Liver (tissue), 9 donors: Measurements from ENCODE around the gene DEAF1. TPM values are rescaled to one million over a fixed set of nuclear protein-coding genes. Genes with fewer than 3 reads are reported as not detected.

Experiments used
- DNase-seq: peaks from one replicate; pipeline ENCODE4 v3.0.0-alpha.2; 2017; ENCODE audit warnings: low spot score
- H3K27ac ChIP-seq, 2 donors: one replicate each; pipeline ENCODE4 v1.7.0; 2013; ENCODE audit warnings: inconsistent platforms in 2 of 2, low read length in 2 of 2, control low read depth in 1 of 2, low read depth in 1 of 2, mild to moderate bottlenecking in 1 of 2
- H3K27me3 ChIP-seq, 4 donors: one replicate each; pipeline versions ENCODE4 v1.6.1 to v1.7.0; 2013; ENCODE audit warnings: low read length in 3 of 4, inconsistent platforms in 1 of 4, mild to moderate bottlenecking in 1 of 4, moderate library complexity in 1 of 4; ENCODE audit not compliant: control insufficient read depth in 4 of 4, insufficient read depth in 4 of 4
- H3K36me3 ChIP-seq, 4 donors: one replicate each; pipeline versions ENCODE4 v1.6.1 to v1.7.0; 2013; ENCODE audit warnings: low read length in 3 of 4, mild to moderate bottlenecking in 3 of 4, low read depth in 1 of 4, moderate library complexity in 1 of 4; ENCODE audit not compliant: control insufficient read depth in 4 of 4, insufficient read depth in 3 of 4
- H3K4me1 ChIP-seq, 4 donors: one replicate each; pipeline versions ENCODE4 v1.6.1 to v1.7.0; 2013; ENCODE audit warnings: low read length in 3 of 4, mild to moderate bottlenecking in 3 of 4, moderate library complexity in 1 of 4; ENCODE audit not compliant: control insufficient read depth in 4 of 4, insufficient read depth in 4 of 4
- H3K4me3 ChIP-seq, 3 donors: one replicate each; pipeline versions ENCODE4 v1.6.1 to v1.7.0; 2013; ENCODE audit warnings: low read length in 3 of 3, control low read depth in 1 of 3, low read depth in 1 of 3, mild to moderate bottlenecking in 1 of 3
- H3K9ac ChIP-seq, 2 donors: one replicate each; pipeline ENCODE4 v1.7.0; 2013; ENCODE audit warnings: low read length in 2 of 2, mild to moderate bottlenecking in 2 of 2, moderate library complexity in 2 of 2, control low read depth in 1 of 2, low read depth in 1 of 2
- H3K9me3 ChIP-seq, 4 donors: one replicate each; pipeline versions ENCODE4 v1.6.1 to v1.7.0; 2013; ENCODE audit warnings: low read length in 3 of 4; ENCODE audit not compliant: control insufficient read depth in 4 of 4
- EGR1 ChIP-seq, 2 donors: IDR thresholded peaks; 2 replicates each; pipeline ENCODE4 v1.6.1; 2016 to 2018; ENCODE audit warnings: antibody characterized with exemption in 2 of 2, low read depth in 2 of 2
- FOXA1 ChIP-seq: IDR thresholded peaks from 2 replicates; pipeline ENCODE4 v1.6.1; 2016; ENCODE audit warnings: antibody characterized with exemption
- FOXA2 ChIP-seq: IDR thresholded peaks from 2 replicates; pipeline ENCODE4 v1.6.1; 2016; ENCODE audit warnings: antibody characterized with exemption
- GABPA ChIP-seq, 2 donors: IDR thresholded peaks in 1 of 2; conservative IDR thresholded peaks in 1 of 2; 2 replicates each; pipeline ENCODE4 v1.6.1; 2016; ENCODE audit warnings: antibody characterized with exemption in 2 of 2, mild to moderate bottlenecking in 1 of 2, moderate library complexity in 1 of 2
- HNF4A ChIP-seq, 2 donors: conservative IDR thresholded peaks; 2 replicates each; pipeline ENCODE4 v1.6.1; 2016; ENCODE audit warnings: antibody characterized with exemption in 2 of 2, mild to moderate bottlenecking in 2 of 2
- HNF4G ChIP-seq: IDR thresholded peaks from 2 replicates; pipeline ENCODE4 v1.6.1; 2016; ENCODE audit warnings: antibody characterized with exemption
- JUND ChIP-seq, 2 donors: IDR thresholded peaks; 2 replicates each; pipeline ENCODE4 v1.6.1; 2016; ENCODE audit warnings: antibody characterized with exemption in 2 of 2
- NR2F2 ChIP-seq: IDR thresholded peaks from 2 replicates; pipeline ENCODE4 v1.6.1; 2016; ENCODE audit warnings: antibody characterized with exemption
- RAD21 ChIP-seq, 2 donors: IDR thresholded peaks; 2 replicates each; pipeline ENCODE4 v1.6.1; 2016; ENCODE audit warnings: antibody characterized with exemption in 2 of 2, mild to moderate bottlenecking in 2 of 2
- RXRA ChIP-seq, 2 donors: IDR thresholded peaks; 2 replicates each; pipeline ENCODE4 v1.6.1; 2017 to 2018; ENCODE audit warnings: antibody characterized with exemption in 2 of 2, mild to moderate bottlenecking in 1 of 2
- SP1 ChIP-seq: IDR thresholded peaks from 2 replicates; pipeline ENCODE4 v1.6.1; 2018; ENCODE audit warnings: antibody characterized with exemption, mild to moderate bottlenecking
- TAF1 ChIP-seq: conservative IDR thresholded peaks from 2 replicates; pipeline ENCODE4 v1.6.1; 2016; ENCODE audit warnings: antibody characterized with exemption, mild to moderate bottlenecking
- YY1 ChIP-seq: IDR thresholded peaks from 2 replicates; pipeline ENCODE4 v1.6.1; 2016; ENCODE audit warnings: antibody characterized with exemption, mild to moderate bottlenecking
- WGBS: extraction: QIAGEN DNeasy Blood & Tissue Kit; methylation state at CpG from one replicate; pipeline ENCODE4 v1.1.7; 2013; 5-methylcytosine and 5-hydroxymethylcytosine counted together
- polyA plus RNA-seq, 2 donors: library from polyadenylated mRNA; stranded (reverse) in 1 of 2; unstranded in 1 of 2; fragments of 200-250 nt in 1 of 2; fragments of >200 nt in 1 of 2; fragmentation: Nextera tagmentation in 1 of 2; extraction: Ambion mirVana in 1 of 2; gene quantifications; one replicate each; pipeline versions ENCODE4 v1.2.1 to v1.2.3, GENCODE V29; 2013 to 2015
- total RNA-seq, 2 donors: library from RNA; depleted of rRNA; stranded (reverse); fragments of >200 nt; gene quantifications; one replicate each; pipeline ENCODE4 v1.2.3, GENCODE V29; 2014
- TF ChIP-seq, protein P1 (sequence below): IDR thresholded peaks from 2 replicates; pipeline ENCODE4 v1.6.1; 2016; ENCODE audit warnings: antibody characterized with exemption, mild to moderate bottlenecking
- TF ChIP-seq, protein P2 (sequence below): IDR thresholded peaks from 2 replicates; pipeline ENCODE4 v1.6.1; 2016; ENCODE audit warnings: antibody characterized with exemption
- TF ChIP-seq, protein P3 (sequence below): IDR thresholded peaks from 2 replicates; pipeline ENCODE4 v1.6.1; 2016; ENCODE audit warnings: antibody characterized with exemption
- TF ChIP-seq, protein P4 (sequence below): IDR thresholded peaks from 2 replicates; pipeline ENCODE4 v1.6.1; 2016; ENCODE audit warnings: antibody characterized with exemption
- TF ChIP-seq, protein P5 (sequence below): fragments of 150-350 bp; IDR thresholded peaks from 2 replicates; pipeline ENCODE4 v1.5.1; 2017; ENCODE audit warnings: improper control_type of control experiment, low read depth, low read length; ENCODE audit not compliant: missing input control
- donor health status: healthy.
- donor health status: healthy.
- donor health status: healthy.
- donor health status: healthy.
- donor health status: healthy.

DEAF1 gene
- total and polyA plus RNA-seq, 4 donors, result 7.0 to 11.4 (median 10.1) TPM

DNA sequence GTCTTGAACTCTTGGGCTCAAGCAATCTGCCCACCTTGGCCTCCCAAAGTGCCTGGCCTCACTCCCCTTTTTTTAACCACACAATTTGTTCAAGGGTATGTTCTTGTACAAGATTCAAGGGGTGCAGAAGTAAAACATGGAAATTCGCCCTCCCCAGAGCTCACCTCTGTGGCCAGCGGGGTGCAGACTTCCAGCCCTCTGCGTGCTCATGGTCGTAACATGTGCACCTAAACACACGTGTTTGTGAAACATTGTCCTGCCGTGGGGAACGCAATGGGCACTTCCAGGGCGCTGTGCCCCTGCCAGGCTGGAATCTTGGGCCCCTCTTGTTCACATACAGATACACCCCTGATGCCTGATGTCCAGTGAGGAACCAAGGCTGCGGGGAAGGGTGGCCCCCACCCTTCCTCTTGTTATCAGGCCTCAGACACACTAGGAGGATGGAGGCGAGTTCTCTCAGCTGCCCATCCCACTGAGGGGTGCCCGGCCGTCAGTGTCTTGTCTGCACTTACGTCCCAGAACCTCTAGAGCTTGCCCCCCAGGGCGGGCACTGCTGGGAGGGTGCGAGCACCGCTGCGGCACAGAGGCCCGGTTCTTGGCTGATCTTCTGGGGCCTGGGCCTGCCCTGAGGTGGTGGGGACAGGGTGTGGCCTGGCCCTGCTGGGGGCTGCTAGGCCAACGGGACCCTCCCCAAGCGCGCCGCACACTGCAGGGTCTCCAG, 6.9 kb upstream of the DEAF1 start (continued):
- TF ChIP-seq, protein P1, sequence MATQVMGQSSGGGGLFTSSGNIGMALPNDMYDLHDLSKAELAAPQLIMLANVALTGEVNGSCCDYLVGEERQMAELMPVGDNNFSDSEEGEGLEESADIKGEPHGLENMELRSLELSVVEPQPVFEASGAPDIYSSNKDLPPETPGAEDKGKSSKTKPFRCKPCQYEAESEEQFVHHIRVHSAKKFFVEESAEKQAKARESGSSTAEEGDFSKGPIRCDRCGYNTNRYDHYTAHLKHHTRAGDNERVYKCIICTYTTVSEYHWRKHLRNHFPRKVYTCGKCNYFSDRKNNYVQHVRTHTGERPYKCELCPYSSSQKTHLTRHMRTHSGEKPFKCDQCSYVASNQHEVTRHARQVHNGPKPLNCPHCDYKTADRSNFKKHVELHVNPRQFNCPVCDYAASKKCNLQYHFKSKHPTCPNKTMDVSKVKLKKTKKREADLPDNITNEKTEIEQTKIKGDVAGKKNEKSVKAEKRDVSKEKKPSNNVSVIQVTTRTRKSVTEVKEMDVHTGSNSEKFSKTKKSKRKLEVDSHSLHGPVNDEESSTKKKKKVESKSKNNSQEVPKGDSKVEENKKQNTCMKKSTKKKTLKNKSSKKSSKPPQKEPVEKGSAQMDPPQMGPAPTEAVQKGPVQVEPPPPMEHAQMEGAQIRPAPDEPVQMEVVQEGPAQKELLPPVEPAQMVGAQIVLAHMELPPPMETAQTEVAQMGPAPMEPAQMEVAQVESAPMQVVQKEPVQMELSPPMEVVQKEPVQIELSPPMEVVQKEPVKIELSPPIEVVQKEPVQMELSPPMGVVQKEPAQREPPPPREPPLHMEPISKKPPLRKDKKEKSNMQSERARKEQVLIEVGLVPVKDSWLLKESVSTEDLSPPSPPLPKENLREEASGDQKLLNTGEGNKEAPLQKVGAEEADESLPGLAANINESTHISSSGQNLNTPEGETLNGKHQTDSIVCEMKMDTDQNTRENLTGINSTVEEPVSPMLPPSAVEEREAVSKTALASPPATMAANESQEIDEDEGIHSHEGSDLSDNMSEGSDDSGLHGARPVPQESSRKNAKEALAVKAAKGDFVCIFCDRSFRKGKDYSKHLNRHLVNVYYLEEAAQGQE, result no peak
- no peak for TF ChIP-seq FOXA1
- no peak for TF ChIP-seq GABPA (IDR thresholded peaks at IDR 0.05 in 1 of 2, conservative IDR thresholded peaks at IDR 0.05 in 1 of 2)
- no peak for TF ChIP-seq TAF1
- no peak for TF ChIP-seq RAD21 (IDR thresholded peaks at IDR 0.05)

DNA sequence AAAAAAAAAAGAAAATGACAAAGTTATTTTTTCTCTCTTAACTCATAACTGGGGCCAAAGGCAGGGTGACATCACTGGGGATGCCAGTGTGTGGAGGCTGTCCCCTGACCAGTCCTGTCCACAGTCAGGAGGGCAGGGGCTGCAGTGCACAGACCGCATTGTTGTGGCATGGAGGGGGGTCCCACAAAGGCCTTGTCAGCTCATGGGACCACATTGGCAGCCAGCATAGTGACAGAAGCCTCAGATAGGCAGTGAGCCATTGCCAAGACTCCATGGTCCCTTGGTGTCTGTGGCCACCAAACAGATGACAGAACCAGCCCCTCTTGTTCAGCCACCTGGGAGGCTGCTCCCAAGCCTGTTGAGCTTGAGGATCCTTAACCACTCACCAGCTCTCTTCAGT, 4.7 kb upstream of the DEAF1 start:
- no peak for DNase-seq
- Histone ChIP-seq H3K27ac (no peak overlapping the region), H3K36me3 (peaks cover 0 to 2% (median 0%) of the 10 kb centered on the region in 4 donors), H3K27me3 (no peaks in the 10 kb centered on the region), H3K9ac (no peak overlapping the region), H3K4me1 (peaks cover 18 to 51% (median 31%) of the 10 kb centered on the region in 4 donors), H3K9me3 (no peaks in the 10 kb centered on the region), H3K4me3 (no peak overlapping the region)
- 98% methylated on average over 1 of the region's 1 CpG for WGBS
- TF ChIP-seq, protein P2, sequence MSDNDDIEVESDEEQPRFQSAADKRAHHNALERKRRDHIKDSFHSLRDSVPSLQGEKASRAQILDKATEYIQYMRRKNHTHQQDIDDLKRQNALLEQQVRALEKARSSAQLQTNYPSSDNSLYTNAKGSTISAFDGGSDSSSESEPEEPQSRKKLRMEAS, result no peak
- no peak for TF ChIP-seq HNF4A (conservative IDR thresholded peaks at IDR 0.05)
- TF ChIP-seq SP1, result no peak
- TF ChIP-seq, protein P3, sequence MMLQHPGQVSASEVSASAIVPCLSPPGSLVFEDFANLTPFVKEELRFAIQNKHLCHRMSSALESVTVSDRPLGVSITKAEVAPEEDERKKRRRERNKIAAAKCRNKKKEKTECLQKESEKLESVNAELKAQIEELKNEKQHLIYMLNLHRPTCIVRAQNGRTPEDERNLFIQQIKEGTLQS, result no peak
- no peak for TF ChIP-seq RAD21 (IDR thresholded peaks at IDR 0.05)
- no peak for TF ChIP-seq FOXA2
- TF ChIP-seq YY1, result no peak
- no peak for TF ChIP-seq TAF1
- no peak for TF ChIP-seq EGR1 (IDR thresholded peaks at IDR 0.05; ENCODE audit: low read depth in 2 of 2)
- TF ChIP-seq GABPA (IDR thresholded peaks at IDR 0.05 in 1 of 2, conservative IDR thresholded peaks at IDR 0.05 in 1 of 2), result no peak
- TF ChIP-seq, protein P1, result no peak
- no peak for TF ChIP-seq JUND (IDR thresholded peaks at IDR 0.05)
- TF ChIP-seq, protein P4, sequence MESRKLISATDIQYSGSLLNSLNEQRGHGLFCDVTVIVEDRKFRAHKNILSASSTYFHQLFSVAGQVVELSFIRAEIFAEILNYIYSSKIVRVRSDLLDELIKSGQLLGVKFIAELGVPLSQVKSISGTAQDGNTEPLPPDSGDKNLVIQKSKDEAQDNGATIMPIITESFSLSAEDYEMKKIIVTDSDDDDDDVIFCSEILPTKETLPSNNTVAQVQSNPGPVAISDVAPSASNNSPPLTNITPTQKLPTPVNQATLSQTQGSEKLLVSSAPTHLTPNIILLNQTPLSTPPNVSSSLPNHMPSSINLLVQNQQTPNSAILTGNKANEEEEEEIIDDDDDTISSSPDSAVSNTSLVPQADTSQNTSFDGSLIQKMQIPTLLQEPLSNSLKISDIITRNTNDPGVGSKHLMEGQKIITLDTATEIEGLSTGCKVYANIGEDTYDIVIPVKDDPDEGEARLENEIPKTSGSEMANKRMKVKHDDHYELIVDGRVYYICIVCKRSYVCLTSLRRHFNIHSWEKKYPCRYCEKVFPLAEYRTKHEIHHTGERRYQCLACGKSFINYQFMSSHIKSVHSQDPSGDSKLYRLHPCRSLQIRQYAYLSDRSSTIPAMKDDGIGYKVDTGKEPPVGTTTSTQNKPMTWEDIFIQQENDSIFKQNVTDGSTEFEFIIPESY, result no peak
- no peak for TF ChIP-seq NR2F2
- TF ChIP-seq HNF4G, result no peak
- TF ChIP-seq, protein P5, sequence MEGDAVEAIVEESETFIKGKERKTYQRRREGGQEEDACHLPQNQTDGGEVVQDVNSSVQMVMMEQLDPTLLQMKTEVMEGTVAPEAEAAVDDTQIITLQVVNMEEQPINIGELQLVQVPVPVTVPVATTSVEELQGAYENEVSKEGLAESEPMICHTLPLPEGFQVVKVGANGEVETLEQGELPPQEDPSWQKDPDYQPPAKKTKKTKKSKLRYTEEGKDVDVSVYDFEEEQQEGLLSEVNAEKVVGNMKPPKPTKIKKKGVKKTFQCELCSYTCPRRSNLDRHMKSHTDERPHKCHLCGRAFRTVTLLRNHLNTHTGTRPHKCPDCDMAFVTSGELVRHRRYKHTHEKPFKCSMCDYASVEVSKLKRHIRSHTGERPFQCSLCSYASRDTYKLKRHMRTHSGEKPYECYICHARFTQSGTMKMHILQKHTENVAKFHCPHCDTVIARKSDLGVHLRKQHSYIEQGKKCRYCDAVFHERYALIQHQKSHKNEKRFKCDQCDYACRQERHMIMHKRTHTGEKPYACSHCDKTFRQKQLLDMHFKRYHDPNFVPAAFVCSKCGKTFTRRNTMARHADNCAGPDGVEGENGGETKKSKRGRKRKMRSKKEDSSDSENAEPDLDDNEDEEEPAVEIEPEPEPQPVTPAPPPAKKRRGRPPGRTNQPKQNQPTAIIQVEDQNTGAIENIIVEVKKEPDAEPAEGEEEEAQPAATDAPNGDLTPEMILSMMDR, result no peak
- TF ChIP-seq FOXA1, result no peak
- no peak for TF ChIP-seq RXRA (IDR thresholded peaks at IDR 0.05)
